HCT116 (cell line): Measurements from ENCODE around the gene SSH2. TPM values are rescaled to one million over a fixed set of nuclear protein-coding genes. Genes with fewer than 3 reads are reported as not detected.
A peak's percentile ranks its signal among the peaks of the same experiment; 100 is the strongest.

Experiments
- ATAC-seq: fragments of 200-7000 bp; cut with Tn5 transposase; 2 replicates; pipeline ENCODE4 v1.9.1; 2020; ENCODE audit warnings: mild to moderate bottlenecking, moderate library complexity
- BruUV-seq: library from RNA; stranded (reverse); fragments of 400-500 nt; replicated peaks from 2 replicates; lab custom pipeline; 2021; lab: Mats Ljungman, UMichigan
- CTCF ChIA-PET: fragments of 300-600 bp; sonication (Branson Sonifier 250); formaldehyde crosslinking; loops from one replicate; lab custom pipeline; 2021; ENCODE audit warnings: antibody characterized with exemption; lab: Charles Lee
- POLR2A ChIA-PET: fragments of 300-600, 350-600 bp; sonication (Branson Sonifier 250); formaldehyde crosslinking; loops from one replicate; lab custom pipeline; 2021; ENCODE audit warnings: antibody characterized with exemption; lab: Charles Lee
- RAD21 ChIA-PET, 2 experiments: fragments of 300-600 bp; sonication (Branson Sonifier 250); formaldehyde crosslinking; loops; one replicate each; lab custom pipeline; 2023; ENCODE audit warnings: low total read pairs in 2 of 2; ENCODE audit not compliant: uncharacterized antibody in 2 of 2, unreplicated experiment in 2 of 2, low non-redundant PET in 1 of 2; lab: Charles Lee
- DNase-seq: peaks from one replicate; pipeline ENCODE4 v3.0.0-alpha.2; 2010; ENCODE audit warnings: low read depth, low spot score
- H2AFZ ChIP-seq: fragments of 200-600 bp; shearing (Covaris generic), sonication (generic); 2 replicates; pipeline ENCODE4 v1.6.1; 2017; ENCODE audit warnings: low read depth, mixed run types, mixed read lengths, antibody characterized with exemption, low read length; ENCODE audit not compliant: poor library complexity, severe bottlenecking
- H3K27ac ChIP-seq: 2 replicates; pipeline ENCODE4 v1.5.1; 2012; ENCODE audit warnings: low read depth, low read length
- H3K27me3 ChIP-seq: fragments of 200-600 bp; sonication (generic); 2 replicates; pipeline ENCODE4 v1.6.1; 2016; ENCODE audit warnings: mixed run types, low read length, mixed read lengths; ENCODE audit not compliant: insufficient read depth
- H3K36me3 ChIP-seq, 2 experiments: fragments of 200-500 bp in 1 of 2; fragments of 200-600 bp in 1 of 2; sonication (Bioruptor generic) in 1 of 2; sonication (generic) in 1 of 2; 2 replicates each; pipeline versions ENCODE4 v1.5.1 to v1.6.1; 2014 to 2016; ENCODE audit warnings: low read length in 2 of 2, inconsistent platforms in 1 of 2, mixed read lengths in 1 of 2, mixed run types in 1 of 2; ENCODE audit not compliant: insufficient read depth in 2 of 2, control insufficient read depth in 1 of 2
- H3K4me1 ChIP-seq, 2 experiments: fragments of 200-600 bp in 1 of 2; sonication (generic) in 1 of 2; 2 replicates each; pipeline versions ENCODE4 v1.5.1 to v1.6.1; 2012 to 2017; ENCODE audit warnings: low read length in 2 of 2, inconsistent platforms in 1 of 2, mild to moderate bottlenecking in 1 of 2, mixed read lengths in 1 of 2, mixed run types in 1 of 2, moderate library complexity in 1 of 2; ENCODE audit not compliant: insufficient read depth in 2 of 2, control insufficient read depth in 1 of 2
- H3K4me2 ChIP-seq: fragments of 200-600 bp; sonication (generic); 2 replicates; pipeline ENCODE4 v1.6.1; 2017; ENCODE audit warnings: mixed run types, low read length, mixed read lengths
- H3K4me3 ChIP-seq, 2 experiments: fragments of 200-600 bp in 1 of 2; sonication (generic) in 1 of 2; replicated peaks in 1 of 2; 2 replicates each; pipeline ENCODE4 v1.5.1; 2011 to 2016; ENCODE audit warnings: low read length in 2 of 2, control low read depth in 1 of 2, low read depth in 1 of 2, mild to moderate bottlenecking in 1 of 2, mixed read lengths in 1 of 2, mixed run types in 1 of 2
- H3K79me2 ChIP-seq: fragments of 200-600 bp; sonication (generic); 2 replicates; pipeline ENCODE4 v1.6.1; 2017; ENCODE audit warnings: mild to moderate bottlenecking, mixed run types, low read length, moderate library complexity, mixed read lengths; ENCODE audit not compliant: insufficient read depth
- H3K9ac ChIP-seq: fragments of 200-600 bp; sonication (generic); 2 replicates; pipeline ENCODE4 v1.6.1; 2016; ENCODE audit warnings: low read length, mixed read lengths
- H3K9me2 ChIP-seq: fragments of 200-600 bp; sonication (generic), shearing (Covaris generic); 2 replicates; pipeline ENCODE4 v1.6.1; 2017; ENCODE audit warnings: mixed run types, mild to moderate bottlenecking, moderate library complexity; ENCODE audit not compliant: insufficient read depth
- H3K9me3 ChIP-seq, 2 experiments: fragments of 200-500 bp in 1 of 2; fragments of 200-600 bp in 1 of 2; sonication (Bioruptor generic) in 1 of 2; sonication (generic) in 1 of 2; 2 replicates each; pipeline ENCODE4 v1.6.1; 2014 to 2017; ENCODE audit warnings: low read length in 2 of 2, mixed read lengths in 2 of 2, inconsistent platforms in 1 of 2, low read depth in 1 of 2, mild to moderate bottlenecking in 1 of 2, mixed run types in 1 of 2, moderate library complexity in 1 of 2; ENCODE audit not compliant: control insufficient read depth in 1 of 2, insufficient read depth in 1 of 2
- H4K20me1 ChIP-seq: fragments of 200-600 bp; sonication (generic), shearing (Covaris generic); 2 replicates; pipeline ENCODE4 v1.6.1; 2017; ENCODE audit warnings: mixed run types, mild to moderate bottlenecking, moderate library complexity; ENCODE audit not compliant: insufficient read depth
- CBX3 ChIP-seq: IDR thresholded peaks from 2 replicates; pipeline ENCODE4 v1.6.1; 2012; ENCODE audit warnings: low read depth
- ELF1 ChIP-seq: IDR thresholded peaks from 2 replicates; pipeline ENCODE4 v1.6.1; 2012; ENCODE audit warnings: low read depth, borderline replicate concordance
- EZH2phosphoT487 ChIP-seq: fragments of 200-600 bp; IDR thresholded peaks from 2 replicates; pipeline ENCODE4 v1.6.1; 2018; ENCODE audit warnings: antibody characterized with exemption, borderline replicate concordance
- FOSL1 ChIP-seq: IDR thresholded peaks from 2 replicates; pipeline ENCODE4 v1.6.1; 2012; ENCODE audit warnings: low read depth
- POLR2AphosphoS5 ChIP-seq: IDR thresholded peaks from 2 replicates; pipeline ENCODE4 v1.6.1; 2011; ENCODE audit warnings: mild to moderate bottlenecking, low read depth, low read length, moderate library complexity
- SP1 ChIP-seq: IDR thresholded peaks from 2 replicates; pipeline ENCODE4 v1.6.1; 2012; ENCODE audit warnings: low read depth
- TCF7L2 ChIP-seq: IDR thresholded peaks from 2 replicates; pipeline ENCODE4 v1.7.0; 2011; ENCODE audit warnings: borderline replicate concordance, inconsistent platforms; ENCODE audit not compliant: insufficient read depth, insufficient read length; ENCODE audit errors: extremely low read depth
- intact Hi-C: fragments of 100-400 bp; cut with micrococcal nuclease; formaldehyde crosslinking; loops from 2 replicates; pipeline ENCODE4 v1.10.0; 2022
- total RNA-seq: library from RNA; stranded (reverse); gene quantifications from one replicate; pipeline ENCODE4 v1.2.1, GENCODE V29; 2021; ENCODE audit not compliant: unreplicated experiment
- TF ChIP-seq, protein P1 (sequence below), 3 experiments: fragments of 200-600 bp in 1 of 3; sonication (generic) in 1 of 3; IDR thresholded peaks in 2 of 3; conservative IDR thresholded peaks in 1 of 3; 2 replicates each; pipeline ENCODE4 v1.5.1; 2012 to 2017; ENCODE audit warnings: low read depth in 2 of 3, low read length in 2 of 3, antibody characterized with exemption in 1 of 3, borderline replicate concordance in 1 of 3, control low read depth in 1 of 3, mild to moderate bottlenecking in 1 of 3, mixed read lengths in 1 of 3, mixed run types in 1 of 3, moderate library complexity in 1 of 3; ENCODE audit not compliant: insufficient read depth in 1 of 3
- TF ChIP-seq, protein P2 (sequence below): IDR thresholded peaks from 2 replicates; pipeline ENCODE4 v1.6.1; 2012
- TF ChIP-seq, protein P3 (sequence below): IDR thresholded peaks from 2 replicates; pipeline ENCODE4 v1.6.1; 2011; ENCODE audit warnings: mild to moderate bottlenecking, low read length, moderate library complexity; ENCODE audit not compliant: insufficient replicate concordance; ENCODE audit errors: extremely low read depth

Gene SSH2
- total RNA-seq, 1 experiment from 2014 or later, result 17.0 TPM

DNA sequence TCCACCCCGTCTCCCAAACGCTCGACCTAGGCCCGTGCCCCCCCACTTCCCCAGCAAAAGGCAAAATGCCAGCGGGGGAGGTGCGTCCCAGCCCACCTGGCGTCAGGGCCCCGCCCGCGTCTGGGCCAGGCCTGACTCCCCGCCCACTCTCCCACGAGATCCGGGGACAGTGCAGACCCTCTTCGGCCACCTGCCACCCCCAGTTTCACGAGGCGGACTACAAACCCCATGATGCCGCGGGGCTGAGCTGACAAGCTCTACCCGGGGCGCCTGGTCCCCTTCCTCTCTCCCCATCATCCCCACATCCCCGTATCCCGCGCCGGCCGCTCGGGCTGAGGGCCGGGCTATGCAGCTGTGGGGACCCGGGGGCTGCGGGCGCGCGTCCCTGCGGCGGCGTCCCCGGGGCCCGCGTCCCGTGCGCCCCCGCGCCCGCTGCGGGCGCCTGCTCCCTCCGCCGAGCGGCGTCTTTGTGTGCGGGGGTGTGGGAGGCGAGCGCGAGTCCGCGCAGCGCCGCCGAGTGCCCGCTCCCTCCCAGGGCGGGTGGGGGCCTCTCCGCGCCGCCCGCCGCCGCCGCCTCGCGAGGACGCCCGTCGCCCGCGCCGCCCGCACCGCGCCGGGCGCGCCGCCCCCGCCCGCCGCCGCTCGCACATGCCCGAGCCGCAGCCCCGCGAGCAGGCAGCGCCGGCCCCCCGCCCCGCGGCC is 337.0 kb downstream of the SSH2 start, which contains the start of gene ANKRD13B:
ANKRD13B (plus strand) TSS at position 283 of the 702 bp plus-strand sequence. CDS start 490 bp downstream, outside the sequence.
- Histone ChIP-seq H3K4me1 (peaks cover 28 to 61% of the 10 kb centered on the region in 2 experiments), H3K79me2 (peaks cover 45% of the 10 kb centered on the region), H4K20me1 (no peaks in the 10 kb centered on the region), H3K9me2 (no peaks in the 10 kb centered on the region), H3K9me3 (no peaks in the 10 kb centered on the region), H2AFZ (no peak within 1 kb of the TSS), H3K27ac (peak within 1 kb of the TSS; percentile 94), H3K27me3 (no peaks in the 10 kb centered on the region), H3K36me3 (no peaks in the 10 kb centered on the region), H3K9ac (peak within 1 kb of the TSS; percentile 84), H3K4me2 (peak within 1 kb of the TSS; percentile 91), H3K4me3 (peak within 1 kb of the TSS; percentile 68 to 74)
- DNase-seq (no peak), ATAC-seq (peak; percentile 5)
- ChIA-PET RAD21 (no interaction called here), CTCF (interaction anchor here (0.9 to 3.4 kb wide), 14 partner anchors 13 to 702 kb away, joined by 3 to 57 read pairs (median 5); partner anchors contain the start of genes ABHD15 and TP53I13), POLR2A (interaction anchor here (1.0 to 1.5 kb wide), 2 partner anchors 12 to 30 kb away, joined by 4 to 6 read pairs; partner anchors contain the start of gene CORO6)
- TF ChIP-seq CBX3 (no peak), TCF7L2 (peak; percentile 44)
- BruUV-seq, result no TSS peak
- intact Hi-C loops, result loop anchor here (10.0 kb wide), 1 partner anchor 448 kb away; no protein-coding TSS in a partner anchor

DNA sequence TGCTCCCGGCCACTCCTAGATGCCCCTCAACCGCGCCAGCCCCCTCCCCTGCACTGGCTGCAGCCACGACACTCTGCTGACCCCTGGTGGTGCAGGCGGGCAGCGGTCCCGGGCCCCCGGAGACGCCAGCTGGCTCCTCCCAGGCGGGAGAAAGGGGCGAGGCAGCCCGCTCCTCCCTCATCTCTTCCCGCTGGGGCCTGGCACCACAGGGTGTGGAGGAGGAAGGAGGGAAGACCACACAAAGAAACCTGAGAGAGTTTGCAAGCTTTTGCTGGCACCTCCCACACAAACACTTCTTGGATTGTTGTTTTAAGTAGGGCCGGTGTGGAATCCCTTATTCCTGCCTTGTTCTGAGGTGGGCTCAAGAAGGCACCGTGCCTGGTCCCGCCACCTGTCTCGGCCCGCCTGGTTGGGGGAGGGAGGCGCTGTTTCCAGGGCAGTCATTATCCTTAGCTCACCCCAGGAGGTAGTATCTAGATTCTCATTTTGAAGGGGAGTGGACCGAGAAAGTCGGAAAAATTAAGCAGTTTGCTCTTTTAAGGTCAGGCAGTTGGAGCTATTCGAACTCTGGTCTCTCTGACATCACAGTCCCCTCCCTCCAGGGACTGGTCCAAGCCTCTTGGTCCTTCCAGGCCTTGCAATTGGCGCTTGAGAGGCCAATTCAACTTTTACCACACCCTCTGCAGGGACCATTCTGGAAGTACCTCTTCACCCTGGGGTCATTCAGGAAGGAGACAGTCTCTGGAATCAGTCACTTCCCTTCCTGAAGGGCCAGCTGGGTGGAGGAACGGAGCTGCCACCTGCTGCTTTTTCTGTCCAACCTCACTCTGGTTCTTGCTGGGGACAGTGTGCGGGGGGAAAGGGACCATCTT is 338.1 kb downstream of the SSH2 start:
- H3K9me2 ChIP-seq, result no peaks in the 10 kb centered on the region
- peaks cover 36 to 69% of the 10 kb centered on the region in 2 experiments for H3K4me1 ChIP-seq
- H3K9ac ChIP-seq, result peak overlapping the region; percentile 84
- H3K27ac ChIP-seq, result peak overlapping the region; percentile 94
- no peak overlapping the region for H2AFZ ChIP-seq
- DNase-seq (peak; percentile 69), ATAC-seq (peak; percentile 65)
- H3K27me3 ChIP-seq, result no peaks in the 10 kb centered on the region
- ChIA-PET RAD21 (interaction anchor here (0.6 to 1.1 kb wide), 7 partner anchors 10 to 506 kb away, joined by 3 read pairs; partner anchors contain the start of gene ABHD15 (in 1 of the 2)), CTCF (interaction anchor here (0.6 to 3.4 kb wide), 29 partner anchors 8 to 1583 kb away, joined by 3 to 57 read pairs (median 3); partner anchors contain the start of genes ABHD15, CORO6, NUFIP2 and PHF12), POLR2A (interaction anchor here (1.0 to 1.5 kb wide), 3 partner anchors 11 to 33 kb away, joined by 3 to 6 read pairs (median 4); partner anchors contain the start of gene CORO6)
- no peaks in the 10 kb centered on the region for H3K36me3 ChIP-seq
- H3K4me3 ChIP-seq, result peak overlapping the region; percentile 66
- no TSS peak for BruUV-seq
- H3K9me3 ChIP-seq, result no peaks in the 10 kb centered on the region
- peak overlapping the region; percentile 91 for H3K4me2 ChIP-seq
- H4K20me1 ChIP-seq, result no peaks in the 10 kb centered on the region
- intact Hi-C loops, result loop anchor here (1.0 to 10.0 kb wide), 2 partner anchors 222 to 447 kb away; no protein-coding TSS in a partner anchor
- peaks cover 53% of the 10 kb centered on the region for H3K79me2 ChIP-seq
- TF ChIP-seq ELF1, result no peak
- no peak; the same call in 1 of the 2 replicates for TF ChIP-seq SP1
- TF ChIP-seq, protein P1, sequence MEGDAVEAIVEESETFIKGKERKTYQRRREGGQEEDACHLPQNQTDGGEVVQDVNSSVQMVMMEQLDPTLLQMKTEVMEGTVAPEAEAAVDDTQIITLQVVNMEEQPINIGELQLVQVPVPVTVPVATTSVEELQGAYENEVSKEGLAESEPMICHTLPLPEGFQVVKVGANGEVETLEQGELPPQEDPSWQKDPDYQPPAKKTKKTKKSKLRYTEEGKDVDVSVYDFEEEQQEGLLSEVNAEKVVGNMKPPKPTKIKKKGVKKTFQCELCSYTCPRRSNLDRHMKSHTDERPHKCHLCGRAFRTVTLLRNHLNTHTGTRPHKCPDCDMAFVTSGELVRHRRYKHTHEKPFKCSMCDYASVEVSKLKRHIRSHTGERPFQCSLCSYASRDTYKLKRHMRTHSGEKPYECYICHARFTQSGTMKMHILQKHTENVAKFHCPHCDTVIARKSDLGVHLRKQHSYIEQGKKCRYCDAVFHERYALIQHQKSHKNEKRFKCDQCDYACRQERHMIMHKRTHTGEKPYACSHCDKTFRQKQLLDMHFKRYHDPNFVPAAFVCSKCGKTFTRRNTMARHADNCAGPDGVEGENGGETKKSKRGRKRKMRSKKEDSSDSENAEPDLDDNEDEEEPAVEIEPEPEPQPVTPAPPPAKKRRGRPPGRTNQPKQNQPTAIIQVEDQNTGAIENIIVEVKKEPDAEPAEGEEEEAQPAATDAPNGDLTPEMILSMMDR (IDR thresholded peaks at IDR 0.05 in 2 of 3, conservative IDR thresholded peaks at IDR 0.05 in 1 of 3; ENCODE audit: borderline replicate concordance in 1 of 3, insufficient read depth in 1 of 3, low read depth in 2 of 3, low read length in 2 of 3), result peak; percentile 91 to 98 (median 93)
- TF ChIP-seq, protein P2, sequence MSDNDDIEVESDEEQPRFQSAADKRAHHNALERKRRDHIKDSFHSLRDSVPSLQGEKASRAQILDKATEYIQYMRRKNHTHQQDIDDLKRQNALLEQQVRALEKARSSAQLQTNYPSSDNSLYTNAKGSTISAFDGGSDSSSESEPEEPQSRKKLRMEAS, result peak; percentile 46
- peak; percentile 53 for TF ChIP-seq POLR2AphosphoS5
- no peak for TF ChIP-seq EZH2phosphoT487
- TF ChIP-seq, protein P3, sequence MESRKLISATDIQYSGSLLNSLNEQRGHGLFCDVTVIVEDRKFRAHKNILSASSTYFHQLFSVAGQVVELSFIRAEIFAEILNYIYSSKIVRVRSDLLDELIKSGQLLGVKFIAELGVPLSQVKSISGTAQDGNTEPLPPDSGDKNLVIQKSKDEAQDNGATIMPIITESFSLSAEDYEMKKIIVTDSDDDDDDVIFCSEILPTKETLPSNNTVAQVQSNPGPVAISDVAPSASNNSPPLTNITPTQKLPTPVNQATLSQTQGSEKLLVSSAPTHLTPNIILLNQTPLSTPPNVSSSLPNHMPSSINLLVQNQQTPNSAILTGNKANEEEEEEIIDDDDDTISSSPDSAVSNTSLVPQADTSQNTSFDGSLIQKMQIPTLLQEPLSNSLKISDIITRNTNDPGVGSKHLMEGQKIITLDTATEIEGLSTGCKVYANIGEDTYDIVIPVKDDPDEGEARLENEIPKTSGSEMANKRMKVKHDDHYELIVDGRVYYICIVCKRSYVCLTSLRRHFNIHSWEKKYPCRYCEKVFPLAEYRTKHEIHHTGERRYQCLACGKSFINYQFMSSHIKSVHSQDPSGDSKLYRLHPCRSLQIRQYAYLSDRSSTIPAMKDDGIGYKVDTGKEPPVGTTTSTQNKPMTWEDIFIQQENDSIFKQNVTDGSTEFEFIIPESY, result no peak
- no peak for TF ChIP-seq FOSL1
